ENCODE results near the gene TUBGCP6.

TUBGCP6 gene

DNA sequence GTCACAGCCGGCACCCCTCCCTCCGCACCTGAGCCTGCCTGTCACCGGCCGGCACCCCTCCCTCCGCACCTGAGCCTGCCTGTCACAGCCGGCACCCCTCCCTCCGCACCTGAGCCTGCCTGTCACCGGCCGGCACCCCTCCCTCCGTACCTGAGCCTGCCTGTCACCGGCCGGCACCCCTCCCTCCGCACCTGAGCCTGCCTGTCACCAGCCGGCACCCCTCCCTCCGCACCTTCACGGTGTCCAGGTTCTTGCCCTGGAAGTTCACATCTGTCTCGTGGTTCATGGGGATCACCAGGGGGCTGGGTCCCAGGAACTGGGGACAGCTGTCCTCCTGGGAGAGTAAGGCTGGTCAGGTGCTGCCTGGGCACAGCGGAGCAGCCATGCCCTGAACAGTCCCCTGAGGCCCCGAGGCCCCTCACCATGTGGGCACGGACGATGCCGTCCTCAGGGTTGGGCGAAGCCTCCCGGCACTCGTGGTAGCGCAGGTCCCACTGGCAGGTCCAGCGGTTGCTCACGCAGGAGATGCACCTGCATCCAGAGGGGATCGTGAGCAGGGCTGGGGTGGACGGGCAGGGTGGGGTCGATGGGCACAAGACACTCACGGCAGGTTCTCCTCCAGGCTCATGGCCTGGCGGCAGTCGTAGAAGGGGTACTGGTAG, 40.9 kb upstream of the TUBGCP6 start:
- Histone ChIP-seq H3K4me2 (ENCODE audit: low read length) (no peak overlapping the region), H3K9me3 (ENCODE audit: control insufficient read depth, insufficient read depth, low read length) (no peaks in the 10 kb centered on the region), H3K4me1 (ENCODE audit: control insufficient read depth, low read length) (no peaks in the 10 kb centered on the region), H3F3A (ENCODE audit: control insufficient read depth, insufficient read depth) (no peaks in the 10 kb centered on the region), H3K27me3 (ENCODE audit: control insufficient read depth, low read length) (no peaks in the 10 kb centered on the region), H3K4me3 (ENCODE audit: low read length) (no peak overlapping the region), H3K9me2 (replicated peaks; ENCODE audit: control insufficient read depth, low read length) (no peaks in the 10 kb centered on the region), H3K79me2 (ENCODE audit: control insufficient read depth, low read length) (peaks cover 20% of the 10 kb centered on the region), H3K36me3 (ENCODE audit: control insufficient read depth, low read length) (peaks cover 83% of the 10 kb centered on the region), H3K27ac (ENCODE audit: low read depth, low read length) (no peak overlapping the region), H4K20me1 (ENCODE audit: control insufficient read depth, insufficient read depth, low read depth, low read length) (0 out of 2 replicates have a peak, but pooled peaks cover 3% of the 10 kb centered on the region)
- TF ChIP-seq CTCF (IDR thresholded peaks at IDR 0.05; ENCODE audit: low read depth, low read length, poor library complexity, severe bottlenecking) (no peak), EZH2phosphoT487 (IDR thresholded peaks at IDR 0.05; ENCODE audit: borderline replicate concordance, low read length) (no peak)

DNA sequence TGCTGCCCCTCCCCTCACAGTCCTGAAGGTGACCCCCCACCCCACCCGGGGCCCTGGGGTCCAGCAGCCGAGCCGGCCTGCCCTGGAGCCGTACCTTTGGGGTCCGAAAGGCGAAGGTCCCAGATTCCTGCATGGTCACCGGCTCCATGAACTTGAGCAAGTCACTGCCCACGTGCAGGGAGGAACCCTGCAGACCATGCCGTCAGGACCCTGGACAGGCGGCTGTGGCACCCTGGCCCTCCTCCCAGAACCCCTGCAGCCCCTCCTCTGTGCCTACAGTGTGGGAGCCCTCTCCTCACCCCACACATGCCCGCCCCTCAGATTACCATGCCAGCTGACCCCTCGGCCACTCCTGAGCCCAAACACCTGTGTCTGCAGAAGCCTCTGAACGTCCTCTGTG, 39.7 kb upstream of the TUBGCP6 start:
- Histone ChIP-seq H4K20me1 (ENCODE audit: control insufficient read depth, insufficient read depth, low read depth, low read length) (no peaks in the 10 kb centered on the region), H3K4me3 (ENCODE audit: low read length) (no peak overlapping the region), H3K9me3 (ENCODE audit: control insufficient read depth, insufficient read depth, low read length) (no peaks in the 10 kb centered on the region), H3F3A (ENCODE audit: control insufficient read depth, insufficient read depth) (no peaks in the 10 kb centered on the region), H3K4me1 (ENCODE audit: control insufficient read depth, low read length) (no peaks in the 10 kb centered on the region), H3K79me2 (ENCODE audit: control insufficient read depth, low read length) (peaks cover 8% of the 10 kb centered on the region), H3K9me2 (replicated peaks; ENCODE audit: control insufficient read depth, low read length) (no peaks in the 10 kb centered on the region), H3K36me3 (ENCODE audit: control insufficient read depth, low read length) (peaks cover 78% of the 10 kb centered on the region), H3K27ac (ENCODE audit: low read depth, low read length) (no peak overlapping the region), H3K27me3 (ENCODE audit: control insufficient read depth, low read length) (no peaks in the 10 kb centered on the region), H3K4me2 (ENCODE audit: low read length) (no peak overlapping the region)
- TF ChIP-seq EZH2phosphoT487 (IDR thresholded peaks at IDR 0.05; ENCODE audit: borderline replicate concordance, low read length) (no peak), CTCF (IDR thresholded peaks at IDR 0.05; ENCODE audit: low read depth, low read length, poor library complexity, severe bottlenecking) (no peak)

DNA sequence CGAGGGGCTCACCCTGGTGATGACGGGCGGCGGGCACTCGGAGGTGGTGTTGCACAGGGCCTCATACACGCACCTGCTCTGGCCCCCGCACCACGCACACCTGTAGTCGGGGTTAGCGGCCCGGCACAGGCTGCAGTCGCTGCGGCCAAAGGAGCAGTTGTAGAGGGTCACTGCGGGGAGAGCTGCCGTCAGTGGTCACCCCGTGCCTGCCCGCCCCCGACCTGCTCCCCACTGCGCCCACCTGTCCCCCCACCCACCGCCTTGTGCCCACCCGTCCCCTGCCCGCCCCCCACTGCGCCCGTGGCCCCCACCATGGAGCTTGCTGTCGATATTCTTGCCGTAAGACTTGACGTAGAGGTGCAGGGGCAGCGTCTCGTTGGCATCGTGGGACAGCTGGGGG, 39.0 kb upstream of the TUBGCP6 start:
- no peaks in the 10 kb centered on the region for H4K20me1 ChIP-seq (ENCODE audit: control insufficient read depth, insufficient read depth, low read depth, low read length)
- no peak overlapping the region for H3K4me2 ChIP-seq (ENCODE audit: low read length)
- no peaks in the 10 kb centered on the region for H3F3A ChIP-seq (ENCODE audit: control insufficient read depth, insufficient read depth)
- H3K36me3 ChIP-seq (ENCODE audit: control insufficient read depth, low read length): peaks cover 78% of the 10 kb centered on the region
- H3K79me2 ChIP-seq (ENCODE audit: control insufficient read depth, low read length): peaks cover 3% of the 10 kb centered on the region; the same call in 1 of the 2 replicates
- H3K4me1 ChIP-seq (ENCODE audit: control insufficient read depth, low read length): no peaks in the 10 kb centered on the region
- H3K27ac ChIP-seq (ENCODE audit: low read depth, low read length): no peak overlapping the region
- TF ChIP-seq EZH2phosphoT487 (IDR thresholded peaks at IDR 0.05; ENCODE audit: borderline replicate concordance, low read length): no peak
- TF ChIP-seq CTCF (IDR thresholded peaks at IDR 0.05; ENCODE audit: low read depth, low read length, poor library complexity, severe bottlenecking): no peak
- H3K9me3 ChIP-seq (ENCODE audit: control insufficient read depth, insufficient read depth, low read length): no peaks in the 10 kb centered on the region
- H3K27me3 ChIP-seq (ENCODE audit: control insufficient read depth, low read length): no peaks in the 10 kb centered on the region
- H3K9me2 ChIP-seq (replicated peaks; ENCODE audit: control insufficient read depth, low read length): no peaks in the 10 kb centered on the region
- no peak overlapping the region for H3K4me3 ChIP-seq (ENCODE audit: low read length)
